HepG2 (cell line): Measurements from ENCODE around the gene GPR173. TPM values are rescaled to one million over a fixed set of nuclear protein-coding genes. Genes with fewer than 3 reads are reported as not detected.

ENCODE experiments used
- CREB3 ChIP-seq: sonication (generic); formaldehyde crosslinking; IDR thresholded peaks from 2 replicates; pipeline ENCODE4 v1.5.0; 2020; ENCODE audit warnings: missing genetic modification reagents
- GATAD1 ChIP-seq: IDR thresholded peaks from 2 replicates; pipeline ENCODE4 v1.6.1; 2016; ENCODE audit warnings: missing genetic modification reagents, missing compliant biosample characterization
- HINFP ChIP-seq: sonication (generic); formaldehyde crosslinking; IDR thresholded peaks from 2 replicates; pipeline ENCODE4 v1.4.0; 2020; ENCODE audit warnings: low read depth, mild to moderate bottlenecking, missing genetic modification reagents
- KDM4B ChIP-seq: sonication (generic); formaldehyde crosslinking; IDR thresholded peaks from 2 replicates; pipeline ENCODE4 v1.4.0; 2020; ENCODE audit warnings: missing genetic modification reagents
- KDM6A ChIP-seq: IDR thresholded peaks from 2 replicates; pipeline ENCODE4 v1.6.1; 2016; ENCODE audit warnings: low read depth
- LRRFIP1 ChIP-seq: sonication (generic); formaldehyde crosslinking; conservative IDR thresholded peaks from 2 replicates; pipeline ENCODE4 v1.4.0; 2020; ENCODE audit warnings: missing genetic modification reagents
- MTF1 ChIP-seq: sonication (generic); formaldehyde crosslinking; IDR thresholded peaks from 2 replicates; pipeline ENCODE4 v1.5.0; 2020; ENCODE audit warnings: missing genetic modification reagents
- PCBP2 ChIP-seq: fragments of 200-400 bp; formaldehyde crosslinking; optimal IDR thresholded peaks from 2 replicates; pipeline ENCODE3; 2018; ENCODE audit warnings: low read length, low read depth; ENCODE audit not compliant: poor library complexity, severe bottlenecking
- POGZ ChIP-seq: sonication (generic); formaldehyde crosslinking; IDR thresholded peaks from 2 replicates; pipeline ENCODE4 v1.4.0; 2020; ENCODE audit warnings: mild to moderate bottlenecking, missing genetic modification reagents
- PRDM10 ChIP-seq: sonication (generic); formaldehyde crosslinking; IDR thresholded peaks from 2 replicates; pipeline ENCODE4 v1.4.0; 2020; ENCODE audit warnings: low read depth, missing genetic modification reagents
- TCF7L2 ChIP-seq: IDR thresholded peaks from 2 replicates; pipeline ENCODE4 v1.6.1; 2011; ENCODE audit warnings: mild to moderate bottlenecking, low read depth, low read length, moderate library complexity
- TFDP1 ChIP-seq: IDR thresholded peaks from 2 replicates; pipeline ENCODE4 v1.6.1; 2016; ENCODE audit warnings: missing compliant biosample characterization, missing genetic modification reagents, borderline replicate concordance
- THAP7 ChIP-seq: sonication (generic); formaldehyde crosslinking; IDR thresholded peaks from 2 replicates; pipeline ENCODE4 v1.8.1; 2023; ENCODE audit warnings: mild to moderate bottlenecking, missing genetic modification reagents
- ZKSCAN1 ChIP-seq: fragments of 150-350 bp; IDR thresholded peaks from 2 replicates; pipeline ENCODE4 v1.6.1; 2014; ENCODE audit warnings: low read length
- ZNF549 ChIP-seq: sonication (generic); formaldehyde crosslinking; IDR thresholded peaks from 2 replicates; pipeline ENCODE4 v1.5.0; 2020; ENCODE audit warnings: missing genetic modification reagents
- ZNF710 ChIP-seq: sonication (generic); formaldehyde crosslinking; IDR thresholded peaks from 2 replicates; pipeline ENCODE4 v1.5.0; 2020; ENCODE audit warnings: mild to moderate bottlenecking, missing genetic modification reagents, borderline replicate concordance
- polyA plus RNA-seq, 8 experiments: library from polyadenylated mRNA; depleted of rRNA in 3 of 8; stranded (reverse) in 7 of 8; unstranded in 1 of 8; fragments of >200 nt; fragmentation: Illumina TruSeq in 4 of 8; extraction: Trizol in 4 of 8; gene quantifications; 2 replicates each; pipeline versions ENCODE4 v1.2.1 to v1.2.3, GENCODE V29; 2011 to 2016; ENCODE audit warnings: low read depth in 4 of 8, missing spikeins in 1 of 8, mixed read lengths in 1 of 8; ENCODE audit not compliant: insufficient read depth in 1 of 8
- total RNA-seq, 5 experiments: library from RNA; depleted of rRNA; stranded (reverse); fragments of >200 nt; fragmentation: Illumina TruSeq; extraction: Trizol; gene quantifications; 2 replicates each; pipeline ENCODE4 v1.2.3, GENCODE V29; 2016; ENCODE audit warnings: low read depth in 1 of 5

GPR173 gene
- total and polyA plus RNA-seq, 2 of the 13 experiments (the other 11 are each of a cell fraction or from before 2014, with no cell fraction given), result 0.04 TPM; not detected in 1

GRCh38 chrX:53071604-53072417 lies 23.2 kb downstream of the GPR173 start (continued):
- TF ChIP-seq GATAD1 (CRISPR knock-in tag) (no peak), LRRFIP1 (no peak), MTF1 (CRISPR knock-in tag) (no peak), TCF7L2 (no peak), CREB3 (CRISPR knock-in tag) (no peak), HINFP (CRISPR knock-in tag) (no peak), KDM4B (no peak), PCBP2 (no peak), ZNF710 (CRISPR knock-in tag) (no peak), ZKSCAN1 (no peak), THAP7 (no peak), PRDM10 (CRISPR knock-in tag) (no peak), TFDP1 (no peak), ZNF549 (CRISPR knock-in tag) (no peak), POGZ (CRISPR knock-in tag) (no peak), KDM6A (CRISPR knock-in tag) (no peak)
